MCF 10A (cell line): ENCODE results near the gene LRRC75B. TPM values are rescaled to one million over a fixed set of nuclear protein-coding genes. Genes with fewer than 3 reads are reported as not detected.
"Not testable (repeated sequence)": the region's sequence is repeated elsewhere in the genome, so short reads cannot be mapped to it uniquely, and the experiment has no call there.

Experiments used
- BruUV-seq: library from RNA; stranded (reverse); fragments of 400-500 nt; replicated peaks from 2 replicates; lab custom pipeline; 2021; lab: Mats Ljungman, UMichigan
- CTCF ChIA-PET: fragments of 300-600 bp; sonication (Branson Sonifier 250); formaldehyde crosslinking; extraction: SDS; loops from one replicate; lab custom pipeline; 2021; ENCODE audit warnings: antibody characterized with exemption, inconsistent platforms; lab: Yijun Ruan, JAX
- POLR2A ChIA-PET: fragments of 300-600, 350-650 bp; sonication (Branson Sonifier 250); formaldehyde crosslinking; extraction: SDS; loops from one replicate; lab custom pipeline; 2020; ENCODE audit warnings: antibody characterized with exemption, inconsistent platforms; lab: Yijun Ruan, JAX
- DNase-seq: peaks from one replicate; pipeline ENCODE4 v3.0.0-alpha.2; 2018; ENCODE audit not compliant: unreplicated experiment
- H3K27ac Mint-ChIP-seq: one replicate; pipeline ENCODE4 v1.8.0; 2022; ENCODE audit warnings: mild to moderate bottlenecking, low read depth, mixed read lengths; ENCODE audit not compliant: unreplicated experiment
- H3K27me3 Mint-ChIP-seq: one replicate; pipeline ENCODE4 v1.8.0; 2022; ENCODE audit warnings: mixed read lengths; ENCODE audit not compliant: insufficient read depth, unreplicated experiment
- H3K36me3 Mint-ChIP-seq: one replicate; pipeline ENCODE4 v1.8.0; 2022; ENCODE audit warnings: mild to moderate bottlenecking, moderate library complexity, mixed read lengths; ENCODE audit not compliant: insufficient read depth, unreplicated experiment
- H3K4me1 Mint-ChIP-seq: one replicate; pipeline ENCODE4 v1.8.0; 2022; ENCODE audit warnings: mixed read lengths; ENCODE audit not compliant: insufficient read depth, unreplicated experiment
- H3K4me3 Mint-ChIP-seq: one replicate; pipeline ENCODE4 v1.8.0; 2022; ENCODE audit warnings: mild to moderate bottlenecking, moderate library complexity, mixed read lengths; ENCODE audit not compliant: unreplicated experiment
- H3K9me3 Mint-ChIP-seq: one replicate; pipeline ENCODE4 v1.8.0; 2022; ENCODE audit warnings: mixed read lengths; ENCODE audit not compliant: unreplicated experiment
- CTCF ChIP-seq: fragments of 200-600 bp; IDR thresholded peaks from one replicate; pipeline ENCODE4 v1.8.0; 2022; ENCODE audit warnings: antibody characterized with exemption, mild to moderate bottlenecking; ENCODE audit not compliant: unreplicated experiment
- intact Hi-C: fragments of 100-400 bp; cut with micrococcal nuclease; formaldehyde crosslinking; loops from 2 replicates; pipeline ENCODE4 v1.14.1; 2022
- total RNA-seq: library from RNA; stranded (reverse); gene quantifications from 2 replicates; pipeline ENCODE4 v1.2.3, GENCODE V29; 2022

Gene LRRC75B
- total RNA-seq, 1 experiment from 2014 or later, result 2.6 TPM

- Mint-ChIP-seq H3K9me3 (no peaks in the 10 kb centered on the region), H3K27me3 (no peaks in the 10 kb centered on the region), H3K27ac (no peak overlapping the region), H3K4me3 (no peak overlapping the region), H3K36me3 (peaks cover 4% of the 10 kb centered on the region), H3K4me1 (no peaks in the 10 kb centered on the region)
- no TSS peak for BruUV-seq
- ChIA-PET POLR2A (no interaction called here), CTCF (no interaction called here)
- intact Hi-C loops, result no loop called here
- DNase-seq, result no peak
- no peak for TF ChIP-seq CTCF
Observed at GRCh38 chr22:24601217-24602104, 8.6 kb upstream of the LRRC75B start.

- H3K27ac Mint-ChIP-seq, H3K4me1 Mint-ChIP-seq, H3K36me3 Mint-ChIP-seq, H3K9me3 Mint-ChIP-seq, H3K4me3 Mint-ChIP-seq, BruUV-seq, DNase-seq, POLR2A ChIA-PET, H3K27me3 Mint-ChIP-seq, CTCF ChIA-PET, intact Hi-C loops: not testable (repeated sequence)
Observed at GRCh38 chr22:24599958-24600715, 7.3 kb upstream of the LRRC75B start.

- no peak for DNase-seq
- peaks cover 4% of the 10 kb centered on the region for H3K36me3 Mint-ChIP-seq
- H3K4me3 Mint-ChIP-seq, result no peak overlapping the region
- no peaks in the 10 kb centered on the region for H3K4me1 Mint-ChIP-seq
- CTCF ChIA-PET, result no interaction called here
- no TSS peak for BruUV-seq
- H3K27me3 Mint-ChIP-seq, result no peaks in the 10 kb centered on the region
- no peak overlapping the region for H3K27ac Mint-ChIP-seq
- no peak for TF ChIP-seq CTCF
- POLR2A ChIA-PET, result no interaction called here
- intact Hi-C loops, result no loop called here
- H3K9me3 Mint-ChIP-seq, result no peaks in the 10 kb centered on the region
Observed at GRCh38 chr22:24599514-24599913, 6.6 kb upstream of the LRRC75B start.

GRCh38 chr22:24597076-24597475 lies 4.2 kb upstream of the LRRC75B start:
- intact Hi-C loops, H3K27me3 Mint-ChIP-seq, POLR2A ChIA-PET, H3K36me3 Mint-ChIP-seq, H3K4me3 Mint-ChIP-seq, H3K27ac Mint-ChIP-seq, H3K9me3 Mint-ChIP-seq, DNase-seq, BruUV-seq, H3K4me1 Mint-ChIP-seq: not testable (repeated sequence)
- CTCF ChIA-PET, result interaction anchor here (0.7 to 1.0 kb wide), 2 partner anchors 9 to 154 kb away, joined by 3 read pairs; no protein-coding TSS in a partner anchor

- no peak for DNase-seq
- POLR2A ChIA-PET, result no interaction called here
- intact Hi-C loops, result no loop called here
- no peak for TF ChIP-seq CTCF
- H3K27me3 Mint-ChIP-seq, result no peaks in the 10 kb centered on the region
- H3K4me1 Mint-ChIP-seq, result no peaks in the 10 kb centered on the region
- H3K36me3 Mint-ChIP-seq, result peaks cover 4% of the 10 kb centered on the region
- BruUV-seq, result no TSS peak
- H3K4me3 Mint-ChIP-seq, result no peak overlapping the region
- CTCF ChIA-PET, result no interaction called here
- H3K9me3 Mint-ChIP-seq, result no peaks in the 10 kb centered on the region
- no peak overlapping the region for H3K27ac Mint-ChIP-seq
Observed at GRCh38 chr22:24595863-24596262, 3.0 kb upstream of the LRRC75B start.
